DMS79 (cell line): ENCODE data around the gene SPTB.
"Not testable (repeated sequence)": the region's sequence is repeated elsewhere in the genome, so short reads cannot be mapped to it uniquely, and the experiment has no call there.

Source experiments
- DNase-seq: peaks from one replicate; lab custom pipeline; 2025; lab: John Stamatoyannopoulos, UW

The SPTB gene

DNA sequence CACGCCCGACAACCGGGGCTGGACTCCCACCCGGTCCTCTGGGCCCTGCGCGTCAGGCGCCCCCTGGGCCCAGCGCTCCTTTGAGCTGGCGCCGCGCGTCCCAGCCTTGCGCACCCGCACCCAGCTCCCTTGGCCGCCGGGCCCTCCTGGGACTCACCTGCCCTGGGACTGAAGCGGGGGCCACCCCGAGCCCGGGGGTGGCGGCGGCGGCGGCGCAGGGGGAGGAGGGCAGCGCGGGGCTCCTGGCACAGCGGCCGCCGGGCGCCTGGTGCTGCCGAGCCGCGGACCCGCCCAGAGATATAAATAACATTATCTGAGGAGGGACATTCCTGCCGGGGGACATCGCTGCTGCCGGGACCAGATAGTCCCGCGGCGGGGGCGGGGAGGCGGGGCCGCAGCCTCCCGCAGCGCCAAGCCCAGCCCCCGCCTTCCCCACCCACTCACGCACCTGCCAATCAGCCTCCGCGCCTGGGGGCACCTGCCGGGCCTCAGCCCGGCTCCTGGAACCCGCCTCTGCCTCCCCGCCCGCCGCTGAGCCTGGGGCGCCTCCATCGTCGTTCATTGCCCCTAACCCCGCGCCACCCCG lies at the start of gene SPTB:
TSS of gene SPTB (minus strand) at position 273 of the 586 bp plus-strand sequence. CDS start 56,813 bp downstream, outside the sequence.
- DNase-seq, result peak; percentile 56

DNA sequence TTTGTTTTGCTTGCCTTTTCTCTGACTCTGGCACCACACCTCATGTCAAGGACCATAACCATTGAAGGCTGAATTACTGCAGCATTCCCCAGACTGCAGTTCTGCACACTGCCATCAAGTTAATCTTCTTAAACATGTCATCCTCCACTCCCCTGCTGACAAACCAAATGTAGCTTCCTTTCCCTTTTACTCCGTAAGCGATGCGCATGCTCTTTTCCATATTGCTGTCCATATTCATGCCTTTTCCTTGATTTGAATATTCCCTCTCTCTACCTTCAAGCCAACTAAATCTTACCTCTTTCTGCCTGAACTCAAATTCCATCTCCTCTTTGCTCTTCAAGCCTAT lies 49.3 kb upstream of the SPTB start:
- no peak for DNase-seq

DNA sequence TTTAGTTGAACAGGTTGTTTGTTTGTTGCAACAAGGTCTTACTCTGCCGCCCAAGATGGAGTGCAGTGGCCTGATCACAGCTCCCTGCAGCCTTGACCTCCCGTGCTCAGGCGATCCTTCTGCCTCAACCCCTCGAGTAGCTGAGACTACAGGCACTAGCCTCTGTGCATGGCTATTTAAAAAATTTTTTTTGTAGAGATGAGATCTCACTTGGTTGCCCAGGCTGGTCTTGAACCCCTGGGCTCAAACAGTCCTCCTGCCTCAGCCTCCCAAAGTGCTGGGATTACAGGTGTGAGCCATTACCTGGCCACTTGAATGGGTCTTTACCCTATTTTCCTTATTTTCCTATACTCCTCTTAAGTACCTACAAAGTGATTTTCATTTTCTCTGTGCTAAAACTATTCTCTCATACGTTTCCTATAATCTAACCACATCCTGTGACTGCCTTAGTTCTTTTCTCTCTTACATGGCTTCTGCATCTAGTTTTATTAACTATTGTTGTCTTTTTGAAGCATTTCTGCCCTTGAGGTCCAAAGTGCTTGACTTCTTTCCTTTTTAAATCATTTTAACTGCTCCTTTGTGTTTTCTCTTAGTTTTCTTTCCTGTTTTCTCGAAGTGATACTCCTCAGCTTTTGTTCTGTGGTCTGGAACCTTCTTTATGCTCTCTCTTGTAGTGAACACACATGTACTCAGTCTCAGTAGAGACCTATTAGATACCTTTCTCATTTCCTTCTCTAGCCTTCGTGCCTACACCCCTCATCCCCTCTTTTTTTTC lies 48.7 kb upstream of the SPTB start:
- no peak for DNase-seq

DNA sequence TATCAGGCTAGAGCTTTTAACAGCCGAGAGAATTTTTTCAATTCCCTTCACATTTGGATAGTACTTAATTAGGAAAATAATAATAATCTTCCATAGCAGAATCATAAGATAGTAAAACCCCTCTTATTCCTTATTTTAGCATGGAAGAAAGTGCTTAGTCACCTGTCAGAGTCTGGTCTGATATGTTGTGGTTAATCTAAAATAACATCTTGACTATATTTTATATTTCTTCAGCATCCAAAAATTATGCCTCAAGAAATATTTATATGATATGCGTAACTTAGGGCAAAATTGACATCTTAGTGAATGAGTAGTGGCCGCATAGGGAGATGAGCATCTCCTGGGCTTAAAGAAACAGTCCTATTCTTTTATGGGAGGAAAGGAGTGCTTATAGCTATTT lies 47.3 kb upstream of the SPTB start:
- DNase-seq, result no peak

DNA sequence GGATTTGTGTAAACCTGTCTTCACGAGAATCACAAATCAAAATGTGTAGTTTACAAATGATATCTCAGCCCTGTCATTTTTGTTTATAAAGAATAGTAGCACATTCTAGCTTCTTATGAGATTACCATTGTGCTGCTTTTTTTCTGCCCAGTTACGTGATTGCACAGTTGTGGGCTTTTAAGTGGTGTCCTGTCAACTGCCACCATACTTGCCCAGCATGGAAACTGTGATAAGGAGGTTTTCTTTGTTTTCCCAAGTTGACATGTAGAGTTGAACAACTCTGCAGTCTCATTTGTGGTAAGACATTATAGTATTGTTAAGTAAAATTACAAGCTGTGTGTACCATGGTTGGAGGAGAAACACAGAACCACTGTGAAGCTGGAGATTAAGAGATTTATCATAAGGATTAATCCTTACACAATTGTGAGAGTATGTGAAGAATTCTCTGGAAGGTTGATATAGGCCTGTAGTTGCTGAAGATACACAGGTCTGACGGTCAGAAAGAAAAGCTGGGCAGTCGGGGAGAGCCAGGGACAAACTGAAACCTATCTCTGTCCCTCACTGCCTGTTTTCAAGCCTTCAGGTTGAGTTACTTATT lies 46.8 kb upstream of the SPTB start:
- DNase-seq, result no peak

DNA sequence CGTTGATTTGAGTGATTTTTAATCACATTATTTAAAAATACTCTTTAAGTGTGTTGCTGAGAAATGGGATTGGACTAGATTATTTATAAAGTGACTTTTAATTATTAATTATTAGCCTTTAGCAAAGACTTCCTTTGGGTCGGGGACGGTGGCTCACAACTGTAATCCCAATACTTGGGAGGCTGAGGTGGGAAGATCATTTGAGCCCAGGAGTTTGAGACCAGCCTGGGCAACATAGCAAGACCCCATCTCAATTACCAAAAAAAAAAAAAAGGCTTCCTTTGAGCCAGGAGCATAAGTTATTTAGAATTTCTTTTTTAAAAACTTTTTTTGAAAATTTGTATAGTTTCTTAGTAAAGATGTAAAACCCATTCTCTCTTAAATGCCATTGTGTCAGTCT lies 43.3 kb upstream of the SPTB start:
- DNase-seq, result no peak

DNA sequence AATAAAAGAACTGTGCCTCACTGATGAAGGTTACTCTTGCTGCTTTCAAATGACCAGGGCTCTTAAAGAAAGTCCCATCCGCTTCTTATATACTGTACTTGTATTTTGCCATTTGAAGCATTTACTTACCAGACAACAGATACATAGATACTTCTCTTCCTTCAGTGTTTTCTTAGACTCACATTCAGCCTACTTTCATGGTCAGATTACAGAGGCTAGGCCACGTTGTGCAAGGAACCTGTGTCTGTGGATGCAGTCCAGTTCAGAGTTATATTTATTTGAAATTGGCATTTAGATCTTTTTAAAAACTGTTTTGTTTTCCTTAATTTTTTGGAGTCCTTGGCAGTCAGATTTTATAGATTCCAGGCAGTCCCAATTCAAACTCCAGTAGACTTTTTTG lies 40.8 kb upstream of the SPTB start:
- DNase-seq, result no peak

DNA sequence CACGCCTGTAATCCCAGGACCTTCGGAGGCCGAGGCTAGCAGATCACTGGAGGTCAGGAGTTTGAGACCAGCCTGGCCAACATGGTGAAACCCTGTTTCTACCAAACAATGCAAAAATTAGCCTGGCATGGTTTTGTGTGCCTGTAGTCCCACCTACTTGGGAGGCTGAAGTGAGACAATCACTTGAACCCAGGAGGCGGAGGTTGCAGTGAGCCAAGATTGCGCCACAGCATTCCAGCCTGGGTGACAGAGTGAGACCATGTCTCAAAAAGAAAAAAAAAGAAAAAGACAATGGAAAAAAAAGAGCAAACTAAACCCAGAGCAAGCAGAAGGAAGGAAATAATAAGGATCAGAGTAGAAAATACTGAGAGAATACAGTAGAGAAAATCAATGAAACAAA lies 39.9 kb upstream of the SPTB start:
- no peak for DNase-seq

DNA sequence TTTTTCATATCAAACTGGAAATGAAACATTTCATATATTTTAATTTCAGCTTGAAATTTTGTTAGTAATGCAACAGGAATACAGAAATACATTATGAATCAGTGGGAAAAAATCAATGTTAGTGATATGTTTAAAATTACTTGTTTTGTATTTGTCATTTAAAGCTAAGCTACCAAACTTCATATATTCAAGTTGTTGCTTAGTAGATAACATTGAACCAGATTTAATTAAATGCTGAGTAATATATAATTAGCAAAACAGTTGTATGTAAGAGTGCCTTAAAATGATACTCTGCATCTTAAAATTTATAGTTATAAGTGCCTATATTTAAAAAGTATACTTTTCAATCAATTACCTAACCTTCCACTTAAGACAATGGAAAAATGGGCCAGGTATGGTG lies 39.5 kb upstream of the SPTB start:
- DNase-seq, result no peak

DNA sequence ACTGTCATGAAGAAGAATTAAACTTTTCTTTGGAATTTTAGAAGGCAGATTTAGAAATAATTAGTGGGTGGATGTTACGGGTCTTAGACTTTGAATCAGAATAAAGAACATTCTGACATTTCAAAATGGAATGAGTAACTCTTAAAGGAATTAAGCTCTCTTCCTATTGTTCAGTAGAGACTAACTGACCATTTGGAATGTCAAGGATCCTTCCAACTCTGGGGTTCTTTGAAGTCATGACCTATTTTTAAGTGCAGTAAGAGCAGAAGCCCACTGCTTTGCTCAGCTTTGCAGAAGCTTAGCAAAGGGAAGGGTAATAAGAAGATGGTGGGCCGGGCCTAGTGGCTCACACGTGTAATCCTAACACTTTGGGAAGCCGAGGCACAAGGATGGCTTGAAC lies 38.5 kb upstream of the SPTB start:
- no peak for DNase-seq

DNA sequence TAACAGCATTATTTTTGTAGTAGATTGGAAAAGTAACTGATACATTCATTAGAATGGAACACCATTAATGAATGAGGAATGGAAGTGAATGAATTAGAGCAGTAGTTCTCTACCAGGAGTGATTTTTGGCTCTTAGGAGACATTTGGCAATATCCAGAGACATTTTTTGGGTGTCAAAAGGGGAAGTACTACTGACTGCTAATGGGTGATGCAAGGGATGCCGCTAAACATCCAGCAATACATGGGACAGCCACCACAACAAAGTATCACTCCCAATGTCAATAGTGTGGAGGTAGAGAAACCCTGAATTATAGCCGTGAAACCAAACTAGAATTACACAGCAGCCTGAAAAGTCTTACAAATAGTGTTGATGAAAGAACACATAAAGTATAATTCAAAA lies 36.1 kb upstream of the SPTB start:
- DNase-seq, result no peak

DNA sequence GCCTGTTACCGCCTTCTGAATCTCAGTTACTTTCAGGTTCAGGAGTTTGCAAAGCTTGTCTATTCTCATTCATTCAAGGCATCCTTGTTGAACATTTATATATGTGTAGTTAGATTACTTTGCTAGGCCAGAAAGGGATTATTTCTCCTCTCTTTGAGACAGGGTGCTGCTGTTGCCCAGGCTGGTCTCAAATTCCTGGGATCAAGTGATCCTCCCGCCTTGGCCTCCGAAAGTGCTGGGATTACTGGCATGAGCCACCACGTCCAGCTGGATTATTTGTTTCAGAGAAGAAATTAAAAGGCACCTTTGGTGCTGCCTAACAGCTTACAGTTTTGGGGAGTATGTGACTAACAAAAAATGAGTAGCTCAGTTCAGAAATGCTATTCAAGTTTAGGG lies 35.3 kb upstream of the SPTB start:
- no peak for DNase-seq

DNA sequence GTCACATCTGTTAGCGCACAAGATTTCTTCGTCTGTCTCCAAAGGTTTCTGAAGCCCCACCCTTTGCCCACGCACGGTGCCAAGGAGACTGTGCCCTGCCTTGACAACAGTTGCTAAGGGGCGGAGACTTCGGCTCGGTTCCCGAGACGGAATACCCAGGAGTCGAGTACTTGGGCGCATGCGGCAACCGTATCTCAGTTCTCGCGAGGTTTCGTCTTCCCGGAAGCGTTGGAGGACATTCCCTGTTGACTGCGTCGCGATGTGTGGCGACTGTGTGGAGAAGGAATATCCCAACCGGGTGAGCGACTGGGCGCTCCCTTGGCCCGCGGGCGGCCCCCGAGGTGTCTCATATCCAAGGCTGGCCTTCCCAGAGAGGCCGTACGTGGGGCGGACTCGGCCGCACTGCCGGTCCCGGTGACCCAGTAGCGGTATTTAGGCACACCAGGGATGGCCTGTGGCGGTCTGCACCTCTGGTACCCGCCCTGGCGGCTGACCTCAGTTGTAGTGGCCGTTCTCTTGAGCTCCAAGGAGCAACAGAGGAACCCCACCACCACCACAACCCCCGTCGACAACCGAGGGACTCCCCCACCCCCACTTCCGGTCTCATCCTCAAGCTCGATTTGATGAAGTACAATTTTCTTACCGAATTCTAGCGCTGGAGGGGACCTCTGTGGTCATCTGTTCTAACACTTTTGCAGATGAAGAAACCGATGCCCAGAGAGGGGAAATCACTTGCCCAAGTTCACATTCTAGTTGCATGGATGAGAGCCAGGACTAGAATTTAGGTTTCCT lies 34.7 kb upstream of the SPTB start, which contains the start of gene CHURC1:
TSS of gene CHURC1 (plus strand) at position 219 of the 792 bp plus-strand sequence. CDS start at position 260, 41 bp downstream.
- DNase-seq, result peak; percentile 100

DNA sequence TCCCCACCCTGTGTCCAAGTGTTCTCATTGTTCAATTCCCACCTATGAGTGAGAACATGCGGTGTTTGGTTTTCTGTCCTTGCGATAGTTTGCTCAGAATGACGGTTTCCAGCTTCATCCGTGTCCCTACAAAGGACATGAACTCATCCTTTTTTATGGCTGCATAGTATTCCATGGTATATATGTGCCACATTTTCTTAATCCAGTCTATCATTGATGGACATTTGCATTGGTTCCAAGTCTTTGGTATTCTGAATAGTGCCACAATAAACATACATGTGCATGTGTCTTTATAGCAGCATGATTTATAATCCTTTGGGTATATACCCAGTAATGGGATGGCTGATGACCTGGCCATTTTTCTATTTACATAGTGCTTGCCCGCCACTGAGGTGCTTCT lies 33.8 kb upstream of the SPTB start:
- DNase-seq, result not testable (repeated sequence)

DNA sequence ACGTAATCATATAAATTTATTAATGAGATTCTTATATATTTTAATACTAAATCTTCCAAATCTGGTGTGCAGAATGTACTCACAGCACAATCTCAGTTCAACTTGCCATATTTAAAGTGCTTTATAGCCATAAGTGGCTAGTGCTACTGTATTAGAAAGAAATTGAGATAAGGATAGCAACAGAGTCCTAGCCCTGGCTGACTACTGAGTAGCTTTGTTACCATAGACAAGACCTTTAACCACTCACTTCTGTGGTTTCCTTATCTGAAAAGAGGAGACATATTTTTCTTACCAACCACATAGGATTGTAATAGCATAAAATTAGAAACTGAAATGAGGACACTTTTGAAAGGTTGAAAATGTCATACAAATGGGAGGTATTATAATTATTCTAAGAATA lies 32.6 kb upstream of the SPTB start:
- no peak for DNase-seq

DNA sequence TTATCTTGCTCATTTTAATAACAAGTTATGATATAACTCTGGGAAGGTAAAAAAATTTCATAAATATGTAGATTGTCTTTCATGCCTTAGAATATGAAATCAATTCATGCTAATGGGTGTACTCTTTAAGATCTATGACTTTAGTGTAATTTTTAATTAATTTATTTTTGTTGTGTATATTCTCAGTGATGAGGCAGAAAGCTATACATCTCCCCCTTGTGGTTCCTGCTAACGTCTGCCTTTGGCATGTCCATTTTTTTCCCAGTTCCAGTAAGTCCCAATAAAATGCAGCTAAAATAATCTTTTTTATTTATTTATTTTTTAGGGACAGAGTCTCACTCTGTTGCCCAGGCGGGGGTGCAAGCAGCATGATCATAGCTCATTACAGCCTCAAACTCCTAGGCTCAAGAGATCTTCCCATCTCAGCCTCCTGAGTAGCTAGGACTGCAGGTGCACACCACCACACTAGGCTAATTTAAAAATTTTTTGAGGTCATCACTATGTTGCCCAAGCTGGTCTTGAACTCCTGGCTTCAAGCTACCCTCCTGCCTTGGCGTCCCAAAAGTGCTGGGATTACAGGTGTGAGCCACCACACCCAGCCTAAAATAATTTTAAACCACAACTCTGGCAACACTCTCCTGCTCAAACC lies 31.3 kb upstream of the SPTB start:
- DNase-seq, result no peak

DNA sequence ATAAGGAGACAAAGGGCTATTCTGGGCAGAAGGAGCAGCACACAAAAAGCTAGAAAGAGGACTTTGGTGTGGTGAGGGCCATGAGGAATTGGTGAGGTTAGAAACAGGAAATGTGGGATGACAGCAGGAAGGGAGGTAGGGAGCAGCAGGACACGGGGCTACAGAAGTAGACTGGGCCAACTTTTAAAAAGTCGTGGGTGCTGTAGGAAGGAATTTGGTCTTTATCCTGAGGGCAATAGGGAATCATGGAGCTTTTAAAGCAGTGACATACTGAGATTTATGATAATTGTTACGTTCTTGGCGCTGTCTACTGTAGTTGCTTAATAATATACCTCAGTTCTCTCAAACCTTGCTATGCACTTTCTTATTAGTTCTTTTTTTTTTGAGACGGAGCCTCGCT lies 26.3 kb upstream of the SPTB start:
- no peak for DNase-seq

DNA sequence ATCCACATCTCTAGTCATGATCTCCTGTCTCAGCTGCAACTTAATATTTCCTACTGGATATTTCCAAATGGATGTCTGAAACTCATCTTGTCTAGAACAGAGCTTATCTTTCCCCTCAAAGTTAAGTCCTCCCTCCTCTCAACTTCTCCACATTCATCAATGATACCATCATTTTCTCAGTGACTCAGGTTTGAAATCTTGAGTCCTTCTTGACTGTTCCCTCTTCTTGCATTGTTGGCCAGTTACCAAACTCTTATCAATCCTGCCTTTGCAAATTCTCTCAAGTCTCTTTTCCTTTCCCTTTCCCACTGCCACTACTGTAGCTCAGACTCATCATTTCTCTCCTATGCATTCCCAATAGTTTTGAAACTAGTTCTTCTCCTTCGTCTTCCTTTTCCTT lies 20.3 kb upstream of the SPTB start:
- no peak for DNase-seq

DNA sequence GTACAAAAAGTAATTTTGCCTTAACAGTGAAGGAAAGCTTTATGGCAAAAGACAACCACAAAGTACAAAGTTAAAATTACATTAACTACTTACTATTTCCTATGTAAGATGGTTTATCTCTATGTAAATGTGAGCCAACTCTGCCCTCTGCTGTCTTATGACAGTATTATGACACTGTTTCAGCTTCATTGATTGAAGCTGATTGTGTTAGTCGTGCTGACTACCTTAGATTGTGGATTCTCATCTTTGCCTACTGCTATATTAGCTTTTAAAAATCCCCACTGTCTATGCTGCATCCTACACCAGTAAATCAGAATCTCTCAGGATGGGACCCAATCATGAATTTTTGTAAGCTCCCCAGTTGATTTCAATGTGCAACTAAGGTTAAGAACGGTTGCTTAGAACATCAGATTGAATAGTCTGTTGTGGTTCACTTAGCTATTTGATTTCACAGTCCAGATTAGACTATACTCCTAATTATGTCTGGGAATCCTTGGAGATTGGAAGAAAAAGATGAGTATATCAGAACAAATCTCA lies 12.2 kb upstream of the SPTB start:
- DNase-seq, result peak; percentile 61

DNA sequence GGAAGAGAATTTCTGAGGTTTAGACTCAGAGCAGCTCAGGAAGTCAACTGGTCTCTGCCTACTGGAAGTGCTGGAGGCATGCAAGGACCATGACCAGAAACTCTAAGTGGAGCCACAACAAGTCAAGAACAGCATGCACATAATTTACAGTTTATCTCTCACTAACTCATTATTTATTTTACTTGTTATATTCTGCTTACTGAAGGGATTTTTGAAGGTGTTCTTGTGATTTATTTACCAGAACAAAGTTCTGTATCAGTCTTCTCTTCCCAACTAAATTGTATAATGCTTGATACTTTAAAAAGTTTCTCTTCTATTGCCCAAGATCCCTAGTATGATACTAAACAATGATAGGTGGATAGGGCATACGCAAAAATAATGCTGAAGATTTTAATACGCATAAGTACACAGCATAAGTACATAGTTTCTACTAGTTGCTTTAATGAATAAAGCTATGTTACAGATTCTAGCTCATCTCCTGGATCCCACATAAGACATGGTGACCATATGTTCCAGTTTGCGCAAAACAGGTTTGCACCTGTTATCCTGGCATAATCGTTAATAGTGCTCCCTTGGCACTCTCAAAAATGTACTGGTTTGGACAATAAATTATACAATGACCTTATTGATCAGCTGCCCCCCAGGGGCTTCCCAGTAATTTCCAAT lies 11.6 kb upstream of the SPTB start:
- DNase-seq, result no peak

DNA sequence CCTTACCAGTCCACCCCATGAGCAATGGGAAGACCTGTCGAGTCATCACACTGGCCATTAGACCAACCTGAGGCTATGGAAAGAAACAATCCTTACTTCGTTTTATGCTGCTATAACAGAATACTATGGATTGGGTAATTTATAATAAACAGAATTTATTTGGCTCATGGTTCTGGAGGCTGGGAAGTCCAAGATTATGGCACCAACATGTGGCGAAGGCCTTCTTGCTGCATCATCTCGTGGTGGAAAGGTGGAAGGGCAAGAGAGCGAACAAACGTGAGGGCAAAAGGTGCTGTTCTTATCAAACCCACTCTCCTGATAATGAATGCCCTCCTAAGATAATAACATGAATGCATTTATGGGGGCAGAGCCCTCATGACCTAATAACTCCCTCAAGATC lies 9.6 kb upstream of the SPTB start:
- no peak for DNase-seq
